HCT116 (cell line): ENCODE measurements around the gene PM20D1. TPM values are rescaled to one million over a fixed set of nuclear protein-coding genes. Genes with fewer than 3 reads are reported as not detected.
"Not testable (repeated sequence)": the region's sequence is repeated elsewhere in the genome, so short reads cannot be mapped to it uniquely, and the experiment has no call there.

Experiments
- ATAC-seq: fragments of 200-7000 bp; cut with Tn5 transposase; 2 replicates; pipeline ENCODE4 v1.9.1; 2020; ENCODE audit warnings: mild to moderate bottlenecking, moderate library complexity
- BruUV-seq: library from RNA; stranded (reverse); fragments of 400-500 nt; replicated peaks from 2 replicates; lab custom pipeline; 2021; lab: Mats Ljungman, UMichigan
- CTCF ChIA-PET: fragments of 300-600 bp; sonication (Branson Sonifier 250); formaldehyde crosslinking; loops from one replicate; lab custom pipeline; 2021; ENCODE audit warnings: antibody characterized with exemption; lab: Charles Lee
- POLR2A ChIA-PET: fragments of 300-600, 350-600 bp; sonication (Branson Sonifier 250); formaldehyde crosslinking; loops from one replicate; lab custom pipeline; 2021; ENCODE audit warnings: antibody characterized with exemption; lab: Charles Lee
- RAD21 ChIA-PET, 2 experiments: fragments of 300-600 bp; sonication (Branson Sonifier 250); formaldehyde crosslinking; loops; one replicate each; lab custom pipeline; 2023; ENCODE audit warnings: low total read pairs in 2 of 2; ENCODE audit not compliant: uncharacterized antibody in 2 of 2, unreplicated experiment in 2 of 2, low non-redundant PET in 1 of 2; lab: Charles Lee
- DNase-seq: peaks from one replicate; pipeline ENCODE4 v3.0.0-alpha.2; 2010; ENCODE audit warnings: low read depth, low spot score
- H2AFZ ChIP-seq: fragments of 200-600 bp; shearing (Covaris generic), sonication (generic); 2 replicates; pipeline ENCODE4 v1.6.1; 2017; ENCODE audit warnings: low read depth, mixed run types, mixed read lengths, antibody characterized with exemption, low read length; ENCODE audit not compliant: poor library complexity, severe bottlenecking
- H3K27ac ChIP-seq: 2 replicates; pipeline ENCODE4 v1.5.1; 2012; ENCODE audit warnings: low read depth, low read length
- H3K27me3 ChIP-seq: fragments of 200-600 bp; sonication (generic); 2 replicates; pipeline ENCODE4 v1.6.1; 2016; ENCODE audit warnings: mixed run types, low read length, mixed read lengths; ENCODE audit not compliant: insufficient read depth
- H3K36me3 ChIP-seq, 2 experiments: fragments of 200-500 bp in 1 of 2; fragments of 200-600 bp in 1 of 2; sonication (Bioruptor generic) in 1 of 2; sonication (generic) in 1 of 2; 2 replicates each; pipeline versions ENCODE4 v1.5.1 to v1.6.1; 2014 to 2016; ENCODE audit warnings: low read length in 2 of 2, inconsistent platforms in 1 of 2, mixed read lengths in 1 of 2, mixed run types in 1 of 2; ENCODE audit not compliant: insufficient read depth in 2 of 2, control insufficient read depth in 1 of 2
- H3K4me1 ChIP-seq, 2 experiments: fragments of 200-600 bp in 1 of 2; sonication (generic) in 1 of 2; 2 replicates each; pipeline versions ENCODE4 v1.5.1 to v1.6.1; 2012 to 2017; ENCODE audit warnings: low read length in 2 of 2, inconsistent platforms in 1 of 2, mild to moderate bottlenecking in 1 of 2, mixed read lengths in 1 of 2, mixed run types in 1 of 2, moderate library complexity in 1 of 2; ENCODE audit not compliant: insufficient read depth in 2 of 2, control insufficient read depth in 1 of 2
- H3K4me2 ChIP-seq: fragments of 200-600 bp; sonication (generic); 2 replicates; pipeline ENCODE4 v1.6.1; 2017; ENCODE audit warnings: mixed run types, low read length, mixed read lengths
- H3K4me3 ChIP-seq, 2 experiments: fragments of 200-600 bp in 1 of 2; sonication (generic) in 1 of 2; replicated peaks in 1 of 2; 2 replicates each; pipeline ENCODE4 v1.5.1; 2011 to 2016; ENCODE audit warnings: low read length in 2 of 2, control low read depth in 1 of 2, low read depth in 1 of 2, mild to moderate bottlenecking in 1 of 2, mixed read lengths in 1 of 2, mixed run types in 1 of 2
- H3K79me2 ChIP-seq: fragments of 200-600 bp; sonication (generic); 2 replicates; pipeline ENCODE4 v1.6.1; 2017; ENCODE audit warnings: mild to moderate bottlenecking, mixed run types, low read length, moderate library complexity, mixed read lengths; ENCODE audit not compliant: insufficient read depth
- H3K9ac ChIP-seq: fragments of 200-600 bp; sonication (generic); 2 replicates; pipeline ENCODE4 v1.6.1; 2016; ENCODE audit warnings: low read length, mixed read lengths
- H3K9me2 ChIP-seq: fragments of 200-600 bp; sonication (generic), shearing (Covaris generic); 2 replicates; pipeline ENCODE4 v1.6.1; 2017; ENCODE audit warnings: mixed run types, mild to moderate bottlenecking, moderate library complexity; ENCODE audit not compliant: insufficient read depth
- H3K9me3 ChIP-seq, 2 experiments: fragments of 200-500 bp in 1 of 2; fragments of 200-600 bp in 1 of 2; sonication (Bioruptor generic) in 1 of 2; sonication (generic) in 1 of 2; 2 replicates each; pipeline ENCODE4 v1.6.1; 2014 to 2017; ENCODE audit warnings: low read length in 2 of 2, mixed read lengths in 2 of 2, inconsistent platforms in 1 of 2, low read depth in 1 of 2, mild to moderate bottlenecking in 1 of 2, mixed run types in 1 of 2, moderate library complexity in 1 of 2; ENCODE audit not compliant: control insufficient read depth in 1 of 2, insufficient read depth in 1 of 2
- H4K20me1 ChIP-seq: fragments of 200-600 bp; sonication (generic), shearing (Covaris generic); 2 replicates; pipeline ENCODE4 v1.6.1; 2017; ENCODE audit warnings: mixed run types, mild to moderate bottlenecking, moderate library complexity; ENCODE audit not compliant: insufficient read depth
- CTCF ChIP-seq, 3 experiments: fragments of 200-600 bp in 1 of 3; sonication (generic) in 1 of 3; IDR thresholded peaks in 2 of 3; conservative IDR thresholded peaks in 1 of 3; 2 replicates each; pipeline ENCODE4 v1.5.1; 2012 to 2017; ENCODE audit warnings: low read depth in 2 of 3, low read length in 2 of 3, antibody characterized with exemption in 1 of 3, borderline replicate concordance in 1 of 3, control low read depth in 1 of 3, mild to moderate bottlenecking in 1 of 3, mixed read lengths in 1 of 3, mixed run types in 1 of 3, moderate library complexity in 1 of 3; ENCODE audit not compliant: insufficient read depth in 1 of 3
- EGR1 ChIP-seq: IDR thresholded peaks from 2 replicates; pipeline ENCODE4 v1.6.1; 2012; ENCODE audit warnings: low read depth
- ELF1 ChIP-seq: IDR thresholded peaks from 2 replicates; pipeline ENCODE4 v1.6.1; 2012; ENCODE audit warnings: low read depth, borderline replicate concordance
- EZH2 ChIP-seq: fragments of 200-600 bp; sonication (generic); IDR thresholded peaks from 2 replicates; pipeline ENCODE4 v1.6.1; 2017; ENCODE audit warnings: antibody characterized with exemption, mixed run types
- JUND ChIP-seq: IDR thresholded peaks from 2 replicates; pipeline ENCODE4 v1.6.1; 2012
- MAX ChIP-seq: IDR thresholded peaks from 2 replicates; pipeline ENCODE4 v1.6.1; 2012
- SIN3A ChIP-seq: IDR thresholded peaks from 2 replicates; pipeline ENCODE4 v1.6.1; 2012; ENCODE audit warnings: low read depth
- SP1 ChIP-seq: IDR thresholded peaks from 2 replicates; pipeline ENCODE4 v1.6.1; 2012; ENCODE audit warnings: low read depth
- SRF ChIP-seq: IDR thresholded peaks from 2 replicates; pipeline ENCODE4 v1.6.1; 2012; ENCODE audit warnings: low read depth
- TCF7L2 ChIP-seq: IDR thresholded peaks from 2 replicates; pipeline ENCODE4 v1.7.0; 2011; ENCODE audit warnings: borderline replicate concordance, inconsistent platforms; ENCODE audit not compliant: insufficient read depth, insufficient read length; ENCODE audit errors: extremely low read depth
- YY1 ChIP-seq: IDR thresholded peaks from 2 replicates; pipeline ENCODE4 v1.6.1; 2011; ENCODE audit warnings: low read length, low read depth, moderate library complexity, mild to moderate bottlenecking; ENCODE audit not compliant: insufficient replicate concordance; ENCODE audit errors: extremely low read depth
- ZBTB33 ChIP-seq: IDR thresholded peaks from 2 replicates; pipeline ENCODE4 v1.6.1; 2011; ENCODE audit warnings: mild to moderate bottlenecking, low read length, moderate library complexity; ENCODE audit not compliant: insufficient replicate concordance; ENCODE audit errors: extremely low read depth
- ZNF274 ChIP-seq: fragments of 200-500 bp; sonication (Bioruptor generic); IDR thresholded peaks from 2 replicates; pipeline ENCODE4 v1.6.1; 2014; ENCODE audit warnings: mild to moderate bottlenecking, low read depth, low read length, inconsistent platforms
- intact Hi-C: fragments of 100-400 bp; cut with micrococcal nuclease; formaldehyde crosslinking; loops from 2 replicates; pipeline ENCODE4 v1.10.0; 2022
- total RNA-seq: library from RNA; stranded (reverse); gene quantifications from one replicate; pipeline ENCODE4 v1.2.1, GENCODE V29; 2021; ENCODE audit not compliant: unreplicated experiment

PM20D1 gene
- total RNA-seq, 1 experiment from 2014 or later = not detected

GRCh38 chr1:205873148-205873547 lies 23.2 kb upstream of the PM20D1 start:
- CTCF ChIA-PET, DNase-seq, H3K4me3 ChIP-seq, BruUV-seq, H2AFZ ChIP-seq, RAD21 ChIA-PET, H3K27ac ChIP-seq, POLR2A ChIA-PET, H3K9ac ChIP-seq, H3K9me3 ChIP-seq, H3K4me1 ChIP-seq, H3K4me2 ChIP-seq, ATAC-seq, H3K36me3 ChIP-seq, H3K27me3 ChIP-seq, H3K9me2 ChIP-seq, H4K20me1 ChIP-seq, H3K79me2 ChIP-seq, intact Hi-C loops: not testable (repeated sequence)

GRCh38 chr1:205870236-205870635 lies 20.3 kb upstream of the PM20D1 start:
- DNase-seq = no peak
- H3K27me3 ChIP-seq = no peaks in the 10 kb centered on the region
- no peak overlapping the region for H3K27ac ChIP-seq
- H3K79me2 ChIP-seq = no peaks in the 10 kb centered on the region
- H4K20me1 ChIP-seq = no peaks in the 10 kb centered on the region
- no TSS peak for BruUV-seq
- no peak overlapping the region for H2AFZ ChIP-seq
- H3K9me3 ChIP-seq = no peaks in the 10 kb centered on the region; a peak in 1 of 4 replicates
- CTCF ChIA-PET = no interaction called here
- H3K9me2 ChIP-seq = no peaks in the 10 kb centered on the region
- H3K4me3 ChIP-seq = no peak overlapping the region
- TF ChIP-seq ZNF274 = no peak
- no peak for TF ChIP-seq MAX
- no peak for TF ChIP-seq ZBTB33
- no peak for TF ChIP-seq EGR1
- no peak for TF ChIP-seq EZH2
- no peak for TF ChIP-seq SRF
- TF ChIP-seq ELF1 = no peak
- TF ChIP-seq YY1 = no peak
- TF ChIP-seq JUND = no peak
- no peak for TF ChIP-seq CTCF (IDR thresholded peaks at IDR 0.05 in 2 of 3, conservative IDR thresholded peaks at IDR 0.05 in 1 of 3; ENCODE audit: borderline replicate concordance in 1 of 3, insufficient read depth in 1 of 3, low read depth in 2 of 3, low read length in 2 of 3)
- TF ChIP-seq TCF7L2 = no peak
- TF ChIP-seq SIN3A = no peak
- TF ChIP-seq SP1 = no peak
- TF ChIP-seq, all 23 proteins: peak for 0
- Histone ChIP-seq H3K9ac (no peak overlapping the region), H3K36me3 (no peaks in the 10 kb centered on the region), H3K4me2 (no peak overlapping the region), H3K4me1 (no peaks in the 10 kb centered on the region)
- POLR2A ChIA-PET = no interaction called here
- RAD21 ChIA-PET = no interaction called here
- ATAC-seq = no peak
- intact Hi-C loops = no loop called here
